ENCODE results near the gene ANO6.

The ANO6 gene

DNA sequence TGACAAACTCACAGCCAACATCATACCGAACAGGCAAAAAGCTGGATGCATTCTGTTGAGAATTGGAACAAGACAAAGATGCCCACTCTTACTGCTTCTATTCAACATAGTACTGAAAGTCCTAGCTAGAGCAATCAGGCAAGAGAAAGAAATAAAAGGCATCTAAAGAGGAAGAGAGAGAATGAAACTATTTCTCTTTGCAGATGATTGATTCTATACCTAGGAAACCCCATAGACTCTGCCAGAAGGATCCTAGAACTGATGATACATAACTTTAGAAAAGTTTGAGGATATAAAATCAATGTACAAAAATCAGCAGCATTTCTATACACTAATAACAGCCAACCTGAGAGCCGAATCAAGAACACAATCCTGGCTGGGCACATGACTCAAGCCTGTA is 6.1 kb upstream of the ANO6 start:
- TF ChIP-seq, protein P1, sequence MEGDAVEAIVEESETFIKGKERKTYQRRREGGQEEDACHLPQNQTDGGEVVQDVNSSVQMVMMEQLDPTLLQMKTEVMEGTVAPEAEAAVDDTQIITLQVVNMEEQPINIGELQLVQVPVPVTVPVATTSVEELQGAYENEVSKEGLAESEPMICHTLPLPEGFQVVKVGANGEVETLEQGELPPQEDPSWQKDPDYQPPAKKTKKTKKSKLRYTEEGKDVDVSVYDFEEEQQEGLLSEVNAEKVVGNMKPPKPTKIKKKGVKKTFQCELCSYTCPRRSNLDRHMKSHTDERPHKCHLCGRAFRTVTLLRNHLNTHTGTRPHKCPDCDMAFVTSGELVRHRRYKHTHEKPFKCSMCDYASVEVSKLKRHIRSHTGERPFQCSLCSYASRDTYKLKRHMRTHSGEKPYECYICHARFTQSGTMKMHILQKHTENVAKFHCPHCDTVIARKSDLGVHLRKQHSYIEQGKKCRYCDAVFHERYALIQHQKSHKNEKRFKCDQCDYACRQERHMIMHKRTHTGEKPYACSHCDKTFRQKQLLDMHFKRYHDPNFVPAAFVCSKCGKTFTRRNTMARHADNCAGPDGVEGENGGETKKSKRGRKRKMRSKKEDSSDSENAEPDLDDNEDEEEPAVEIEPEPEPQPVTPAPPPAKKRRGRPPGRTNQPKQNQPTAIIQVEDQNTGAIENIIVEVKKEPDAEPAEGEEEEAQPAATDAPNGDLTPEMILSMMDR (IDR thresholded peaks at IDR 0.05; ENCODE audit: low read depth, low read length, missing control alignments): no peak
- H3K4me3 ChIP-seq (replicated peaks; ENCODE audit: low read depth, low read length): no peak overlapping the region
- no peak for DNase-seq (ENCODE audit: extremely low read depth, low read depth)

GRCh38 chr12:45212064-45212463 is 3.8 kb upstream of the ANO6 start:
- no peak overlapping the region for H3K4me3 ChIP-seq (replicated peaks; ENCODE audit: low read depth, low read length)
- no peak for DNase-seq (ENCODE audit: extremely low read depth, low read depth)
- TF ChIP-seq, protein P1 (IDR thresholded peaks at IDR 0.05; ENCODE audit: low read depth, low read length, missing control alignments): no peak

GRCh38 chr12:45213107-45213506 is 2.8 kb upstream of the ANO6 start:
- TF ChIP-seq, protein P1 (IDR thresholded peaks at IDR 0.05; ENCODE audit: low read depth, low read length, missing control alignments): no peak
- no peak for DNase-seq (ENCODE audit: extremely low read depth, low read depth)
- no peak overlapping the region for H3K4me3 ChIP-seq (replicated peaks; ENCODE audit: low read depth, low read length)

- H3K4me3 ChIP-seq (replicated peaks; ENCODE audit: low read depth, low read length): no peak overlapping the region
- no peak for DNase-seq (ENCODE audit: extremely low read depth, low read depth)
- TF ChIP-seq, protein P1 (IDR thresholded peaks at IDR 0.05; ENCODE audit: low read depth, low read length, missing control alignments): no peak
These were observed 1.8 kb upstream of the ANO6 start for GRCh38 chr12:45214071-45214470.

DNA sequence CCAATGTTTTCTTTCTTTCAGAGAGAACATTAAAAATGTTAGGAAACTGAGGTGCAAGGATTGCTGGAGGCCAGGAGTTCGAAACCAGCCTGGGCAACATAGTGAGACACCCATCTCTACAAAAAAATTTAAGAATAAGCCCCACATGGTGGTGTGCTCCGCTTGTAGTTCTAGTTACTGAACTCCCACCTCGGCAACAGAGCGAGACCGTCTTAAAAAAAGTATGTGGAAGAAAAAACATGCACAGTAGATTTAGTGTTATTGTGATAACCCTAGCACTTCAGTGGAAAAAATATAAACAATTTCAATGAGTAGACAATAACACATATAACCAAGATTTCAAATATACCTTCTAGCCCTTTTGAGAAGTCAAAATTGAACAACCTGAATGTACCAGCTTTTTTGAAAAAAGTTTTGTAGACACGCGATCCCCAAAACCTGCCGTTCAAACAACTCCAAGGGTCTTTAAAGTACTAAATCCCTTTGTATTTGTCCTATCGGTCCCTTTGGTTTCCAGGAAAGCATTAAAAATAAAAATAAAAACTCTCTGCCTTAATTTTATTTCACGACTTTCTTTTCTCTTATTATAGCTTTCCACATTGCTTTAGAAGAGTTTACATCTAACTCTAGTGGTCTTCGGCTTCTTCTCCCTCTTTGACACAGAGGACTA is 1.0 kb upstream of the ANO6 start:
- TF ChIP-seq, protein P1 (IDR thresholded peaks at IDR 0.05; ENCODE audit: low read depth, low read length, missing control alignments): no peak
- peak overlapping the region; percentile 78 for H3K4me3 ChIP-seq (replicated peaks; ENCODE audit: low read depth, low read length)
- DNase-seq (ENCODE audit: extremely low read depth, low read depth): no peak

DNA sequence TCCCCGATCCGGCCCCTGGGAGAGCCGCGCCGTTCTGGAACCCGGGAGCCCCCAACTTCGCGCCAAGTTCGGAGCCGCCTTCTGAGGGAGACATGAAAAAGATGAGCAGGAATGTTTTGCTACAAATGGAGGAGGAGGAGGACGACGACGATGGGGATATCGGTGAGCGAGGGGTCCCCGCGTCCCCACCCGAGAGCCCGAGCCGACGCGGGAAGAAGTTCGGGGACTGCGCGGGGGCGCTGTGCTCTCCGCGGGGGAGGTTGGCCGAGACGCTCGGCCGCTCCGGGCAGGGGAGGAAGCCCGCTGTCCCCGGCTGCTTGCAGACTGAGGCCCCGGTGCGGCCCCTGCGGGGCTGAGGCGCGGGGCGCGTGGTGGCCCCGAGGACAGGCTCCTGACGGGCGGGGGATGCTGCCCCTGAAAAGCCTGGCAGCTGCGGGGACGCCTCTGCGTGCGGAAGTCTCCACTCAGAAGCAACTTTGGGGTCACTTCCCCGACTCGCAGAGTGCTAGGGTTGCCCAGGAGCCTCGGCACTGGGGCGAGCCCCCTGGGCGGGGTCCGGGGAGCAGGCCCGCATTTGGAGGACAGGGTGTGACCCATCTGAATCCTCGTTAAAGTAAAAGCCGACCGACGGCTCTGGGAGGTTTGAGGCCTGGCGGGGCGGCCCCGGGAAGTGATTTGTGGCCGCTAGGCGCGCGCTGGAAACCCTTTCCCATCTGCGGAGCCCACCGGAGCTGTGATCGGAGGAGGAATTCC is 511 bp downstream of the ANO6 start:
- no peak for DNase-seq (ENCODE audit: extremely low read depth, low read depth)
- peak overlapping the region; percentile 78 for H3K4me3 ChIP-seq (replicated peaks; ENCODE audit: low read depth, low read length)
- TF ChIP-seq, protein P1 (IDR thresholded peaks at IDR 0.05; ENCODE audit: low read depth, low read length, missing control alignments): no peak
